Activated naive CD8-positive, alpha-beta T cell treated with anti-CD3 and anti-CD28 coated beads, Interleukin-2, amount 10 ng/mL, durations not matched to agents 7 days and 5 days (primary cell): Measurements from ENCODE around the gene ADARB1. TPM values are rescaled to one million over a fixed set of nuclear protein-coding genes. Genes with fewer than 3 reads are reported as not detected.

Experiments used
- ATAC-seq: fragments of 150-1000 bp; cut with Tn5 transposase; one replicate; pipeline ENCODE4 v1.10.0; 2021; ENCODE audit warnings: low read depth, moderate library complexity
- POLR2A ChIA-PET: fragments of 350-600 bp; sonication (Branson Sonifier 250); formaldehyde crosslinking; loops from one replicate; lab custom pipeline; 2021; ENCODE audit warnings: antibody characterized with exemption; lab: Charles Lee
- DNase-seq: peaks from one replicate; pipeline ENCODE4 v3.0.0; 2021
- H3K27ac Mint-ChIP-seq: one replicate; pipeline ENCODE4 v1.8.0; 2022; ENCODE audit warnings: mild to moderate bottlenecking, mixed read lengths
- H3K27me3 Mint-ChIP-seq: one replicate; pipeline ENCODE4 v1.8.0; 2022; ENCODE audit warnings: mild to moderate bottlenecking, moderate library complexity, mixed read lengths
- H3K36me3 Mint-ChIP-seq: one replicate; pipeline ENCODE4 v1.8.0; 2021; ENCODE audit warnings: mild to moderate bottlenecking, mixed read lengths
- H3K4me1 Mint-ChIP-seq: one replicate; pipeline ENCODE4 v1.8.0; 2021; ENCODE audit warnings: mixed read lengths
- H3K4me3 Mint-ChIP-seq: one replicate; pipeline ENCODE4 v1.8.0; 2022; ENCODE audit warnings: mild to moderate bottlenecking, moderate library complexity, mixed read lengths
- H3K9me3 Mint-ChIP-seq: one replicate; pipeline ENCODE4 v1.8.0; 2021; ENCODE audit warnings: mixed read lengths
- total RNA-seq, 2 experiments: library from RNA; stranded (reverse); gene quantifications; one replicate each; pipeline ENCODE4 v1.2.3, GENCODE V29; 2021

ADARB1 gene
- total RNA-seq, 2 experiments from 2014 or later: 48.3 to 48.4 TPM

DNA sequence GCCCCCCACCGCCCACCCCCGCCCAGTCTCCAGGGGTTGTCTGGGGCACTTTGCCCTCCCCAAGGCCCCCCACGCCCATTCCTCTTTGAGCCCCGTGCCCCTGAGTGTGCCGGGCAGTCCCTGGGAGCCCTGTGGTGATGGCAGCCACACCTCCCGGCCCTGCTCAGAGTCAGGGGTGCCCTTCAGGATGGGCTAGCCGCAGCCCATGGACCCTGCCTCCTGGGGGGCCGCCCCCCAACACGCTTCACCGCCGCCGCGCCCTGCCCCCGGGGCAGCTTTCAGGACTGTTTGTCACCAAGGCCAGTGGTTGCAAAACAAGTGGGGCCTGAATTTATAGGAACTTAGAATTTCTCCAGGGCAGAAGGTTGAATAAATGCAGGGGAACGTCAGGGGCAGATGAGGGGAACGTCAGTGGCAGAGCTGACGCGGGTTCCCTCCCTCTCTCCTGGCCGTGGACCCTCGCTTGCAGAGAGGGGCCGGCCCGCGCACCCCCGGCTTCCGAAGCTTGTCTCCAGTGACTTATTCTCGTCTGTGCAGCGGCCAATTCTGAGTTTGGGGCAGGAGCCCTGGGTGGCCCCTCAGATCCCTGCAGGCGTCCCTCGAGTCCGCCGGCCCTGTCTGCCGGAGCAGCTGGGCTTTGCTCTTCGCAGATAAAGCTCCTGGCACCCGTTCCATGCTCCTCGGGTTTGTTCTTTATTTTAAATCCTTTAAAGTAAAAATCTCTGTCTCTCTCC, 41.2 kb upstream of the ADARB1 start:
- Mint-ChIP-seq H3K4me1 (peaks cover 2% of the 10 kb centered on the region), H3K27me3 (peaks cover 10% of the 10 kb centered on the region)
- POLR2A ChIA-PET: no interaction called here

DNA sequence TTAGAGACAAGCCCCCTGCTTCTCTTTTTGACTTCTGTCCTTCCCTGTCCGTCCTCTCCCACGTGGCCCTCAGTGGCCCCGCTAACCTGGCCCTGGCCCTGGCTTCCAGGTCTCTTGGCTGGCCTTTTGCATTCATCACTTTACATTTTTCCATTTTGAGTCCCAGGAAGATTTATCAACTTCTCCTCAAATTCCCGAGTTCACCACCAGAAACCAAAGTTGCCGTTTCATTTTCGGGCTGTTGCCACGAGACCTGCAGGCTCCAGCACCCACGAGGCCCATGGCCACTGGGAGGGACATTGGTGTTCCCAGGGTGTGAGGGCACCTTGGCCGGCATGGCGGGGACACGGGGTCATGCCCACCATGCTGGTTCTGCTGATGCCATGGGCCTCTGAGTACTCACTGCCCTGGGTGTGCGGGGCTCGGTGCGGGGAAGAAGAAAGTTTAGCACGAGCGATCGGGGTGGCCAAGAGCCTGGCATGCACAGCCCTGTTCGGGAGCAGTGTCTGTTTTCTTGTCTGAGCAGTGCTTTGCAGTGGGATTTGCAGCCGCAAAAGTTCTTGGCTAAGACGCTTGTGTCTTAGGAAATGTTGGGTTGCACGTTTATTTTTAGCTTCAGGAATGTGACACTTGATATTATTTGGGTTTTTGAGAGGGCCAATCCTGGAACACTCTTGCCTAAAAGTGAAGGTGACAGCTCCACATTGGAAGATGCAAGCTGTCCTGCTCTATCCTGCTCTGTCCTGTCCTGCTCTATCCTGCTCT, 40.4 kb upstream of the ADARB1 start:
- Mint-ChIP-seq H3K27me3 (peaks cover 10% of the 10 kb centered on the region), H3K36me3 (no peaks in the 10 kb centered on the region), H3K9me3 (peaks cover 8% of the 10 kb centered on the region), H3K27ac (no peak overlapping the region), H3K4me3 (no peak overlapping the region), H3K4me1 (peaks cover 2% of the 10 kb centered on the region)
- DNase-seq (peak; percentile 11), ATAC-seq (no peak)
- POLR2A ChIA-PET: no interaction called here

More for the DNA sequence above, 41.2 kb upstream of the ADARB1 start:
- H3K9me3 Mint-ChIP-seq: peaks cover 8% of the 10 kb centered on the region
- no peak for ATAC-seq
- H3K27ac Mint-ChIP-seq: no peak overlapping the region
- no peak overlapping the region for H3K4me3 Mint-ChIP-seq
- no peak for DNase-seq
- no peaks in the 10 kb centered on the region for H3K36me3 Mint-ChIP-seq

DNA sequence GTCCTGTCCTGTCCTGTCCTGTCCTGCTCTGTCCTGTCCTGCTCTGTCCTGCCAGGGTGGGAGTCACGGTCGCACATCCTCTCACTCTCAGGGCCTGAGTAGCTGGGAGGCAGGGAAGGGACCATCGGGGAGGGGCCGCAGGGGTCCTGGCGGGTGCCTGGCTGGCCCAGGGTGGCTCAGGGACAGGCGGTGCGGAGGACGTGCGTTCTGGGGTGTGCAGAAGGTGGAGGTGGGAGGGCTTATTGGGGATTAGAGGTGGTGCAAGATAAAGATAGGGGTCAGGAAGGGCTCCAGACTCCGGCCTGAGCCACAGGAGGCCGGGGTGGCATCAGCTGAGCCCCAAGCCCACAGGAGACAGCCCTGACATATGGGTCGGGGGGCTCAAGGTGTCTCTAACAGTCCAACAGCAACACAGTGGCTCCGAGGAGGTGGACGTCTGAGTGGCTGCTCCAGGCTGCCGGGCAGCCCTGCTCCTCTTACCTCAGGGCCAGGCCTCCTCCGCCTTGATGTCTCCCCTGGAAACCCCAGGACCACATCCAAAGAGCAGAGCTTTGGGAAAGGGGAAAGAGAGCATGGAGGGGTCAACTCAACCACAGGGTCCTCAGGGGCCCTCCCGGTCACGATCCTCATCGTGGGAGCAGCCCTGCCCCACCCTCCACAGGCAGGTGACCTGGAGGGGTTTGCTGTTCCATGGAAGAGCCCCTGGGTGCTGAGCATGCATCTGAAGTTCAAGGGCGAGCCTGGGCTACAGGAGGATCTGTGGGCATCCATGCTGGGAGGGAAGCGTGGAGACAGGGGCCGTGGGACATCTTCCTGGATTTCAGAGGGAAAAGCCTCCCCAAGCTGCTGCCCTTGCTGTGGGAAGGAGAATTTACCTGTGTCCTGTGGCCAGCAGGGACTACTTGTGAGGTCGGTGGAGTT, 39.6 kb upstream of the ADARB1 start:
- DNase-seq (no peak), ATAC-seq (no peak)
- POLR2A ChIA-PET: no interaction called here
- no peak overlapping the region for H3K27ac Mint-ChIP-seq
- H3K4me1 Mint-ChIP-seq: peaks cover 2% of the 10 kb centered on the region
- H3K27me3 Mint-ChIP-seq: peaks cover 10% of the 10 kb centered on the region
- no peak overlapping the region for H3K4me3 Mint-ChIP-seq
- peaks cover 8% of the 10 kb centered on the region for H3K9me3 Mint-ChIP-seq
- no peaks in the 10 kb centered on the region for H3K36me3 Mint-ChIP-seq

DNA sequence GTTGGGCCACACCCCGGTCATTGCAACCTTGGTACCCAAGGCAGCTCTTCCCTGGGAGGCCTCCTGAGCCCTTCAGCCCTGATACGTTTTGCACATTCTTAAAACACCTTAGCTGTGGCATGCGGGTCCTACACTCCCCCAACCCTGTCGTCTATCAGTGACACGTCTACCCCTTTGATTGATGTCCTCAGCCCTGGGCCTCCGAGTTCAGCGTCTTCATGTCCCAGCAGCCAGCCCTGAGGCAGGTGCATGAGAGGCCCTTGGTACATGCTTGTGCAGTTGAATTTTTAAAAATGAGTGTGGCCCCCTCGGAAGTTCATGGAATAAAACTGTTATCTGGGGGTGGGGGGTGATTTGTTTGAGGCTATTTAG, 38.9 kb upstream of the ADARB1 start:
- Mint-ChIP-seq H3K9me3 (peaks cover 8% of the 10 kb centered on the region), H3K4me1 (peaks cover 2% of the 10 kb centered on the region), H3K27ac (no peak overlapping the region)

DNA sequence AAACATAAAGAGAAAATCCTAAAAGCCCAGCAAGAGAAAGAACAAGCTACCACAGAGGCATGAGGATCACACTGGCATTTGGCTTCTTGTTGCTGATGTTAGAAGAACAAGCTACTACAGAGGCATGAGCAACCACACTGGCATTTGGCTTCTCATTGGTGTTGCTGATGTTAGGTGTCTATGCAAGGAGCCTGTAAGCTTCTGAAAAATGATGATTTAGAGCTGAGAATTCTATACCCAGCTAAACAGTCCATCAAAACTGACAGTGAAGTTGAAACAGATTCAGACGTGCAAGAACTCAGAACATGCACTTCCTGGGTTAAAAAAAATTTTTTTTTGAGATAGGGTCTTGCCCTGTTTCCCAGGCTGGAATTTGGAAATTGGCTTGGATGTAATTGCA, 37.8 kb upstream of the ADARB1 start:
- ATAC-seq (no peak), DNase-seq (no peak)
- H3K36me3 Mint-ChIP-seq: no peaks in the 10 kb centered on the region
- H3K9me3 Mint-ChIP-seq: peaks cover 8% of the 10 kb centered on the region
- H3K4me3 Mint-ChIP-seq: no peak overlapping the region
- peaks cover 10% of the 10 kb centered on the region for H3K27me3 Mint-ChIP-seq
- H3K27ac Mint-ChIP-seq: no peak overlapping the region
- POLR2A ChIA-PET: no interaction called here
- no peaks in the 10 kb centered on the region for H3K4me1 Mint-ChIP-seq

More for the DNA sequence above, 38.9 kb upstream of the ADARB1 start:
- Mint-ChIP-seq H3K36me3 (no peaks in the 10 kb centered on the region), H3K4me3 (no peak overlapping the region), H3K27me3 (peaks cover 10% of the 10 kb centered on the region)
- ATAC-seq (no peak), DNase-seq (no peak)
- POLR2A ChIA-PET: no interaction called here

DNA sequence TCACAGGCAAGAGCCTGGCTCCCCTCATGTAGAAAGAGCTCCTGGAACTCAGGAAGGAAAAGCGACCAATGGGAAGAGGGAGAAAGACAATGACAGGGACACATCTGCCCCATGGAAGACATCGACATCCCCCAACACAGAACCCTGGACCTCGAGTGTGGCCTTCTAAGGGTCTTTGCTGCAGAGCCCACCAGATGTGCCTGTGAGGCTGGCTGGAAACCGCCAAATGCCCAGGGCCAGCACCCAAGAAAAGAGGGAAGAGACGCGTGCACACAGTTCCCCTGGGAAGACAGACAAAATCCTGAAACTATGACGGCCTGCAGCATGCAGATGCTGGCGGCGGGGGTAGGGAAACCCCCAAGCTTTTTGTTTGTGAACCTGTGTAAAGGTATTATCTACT, 36.4 kb upstream of the ADARB1 start:
- Mint-ChIP-seq H3K4me3 (no peak overlapping the region), H3K27ac (no peak overlapping the region), H3K4me1 (peaks cover 2% of the 10 kb centered on the region), H3K9me3 (peaks cover 8% of the 10 kb centered on the region), H3K27me3 (peaks cover 12% of the 10 kb centered on the region), H3K36me3 (no peaks in the 10 kb centered on the region)
- no peak for DNase-seq
- POLR2A ChIA-PET: no interaction called here
- ATAC-seq: no peak

DNA sequence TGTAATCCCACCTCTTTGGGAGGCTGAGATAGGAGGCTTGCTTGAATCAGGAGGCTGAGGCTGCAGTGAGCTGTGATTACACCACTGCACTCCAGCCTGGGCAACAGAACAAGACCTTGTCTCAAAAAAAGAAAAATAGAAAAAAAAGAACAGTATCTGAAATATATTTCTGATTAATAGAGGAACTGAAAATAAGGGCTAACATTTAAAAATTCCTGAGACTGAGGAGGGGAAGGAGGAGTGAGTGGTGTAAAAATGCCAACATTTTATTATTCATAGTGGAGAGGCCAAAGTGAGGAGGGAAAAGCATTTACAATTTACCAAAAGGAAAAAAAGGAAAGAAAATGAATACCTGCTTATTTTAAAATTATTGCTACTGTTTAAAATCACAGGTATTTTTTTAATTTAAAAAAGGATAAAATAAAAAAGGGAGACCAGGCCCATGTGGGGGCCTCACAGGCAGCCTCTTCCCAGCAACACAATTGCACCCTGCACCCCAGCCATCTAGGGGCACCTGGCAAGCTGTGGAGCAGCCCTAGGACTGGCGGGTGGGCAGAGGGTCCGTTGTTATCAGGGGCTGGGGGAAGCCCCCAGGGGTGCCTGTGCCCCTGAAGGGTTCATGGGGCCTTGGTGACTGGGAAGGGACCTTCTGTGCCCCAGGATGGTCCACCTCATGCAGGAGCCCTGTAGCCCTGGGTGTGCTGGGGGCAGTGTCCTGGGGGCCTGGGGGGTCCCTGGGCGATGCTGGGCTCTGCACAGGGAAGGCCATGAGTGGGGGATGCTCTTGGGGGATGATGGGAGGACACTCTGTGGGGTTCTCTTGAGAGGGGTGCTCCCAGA, 34.8 kb upstream of the ADARB1 start:
- DNase-seq (no peak), ATAC-seq (no peak)
- Mint-ChIP-seq H3K36me3 (no peaks in the 10 kb centered on the region), H3K4me3 (no peak overlapping the region), H3K9me3 (peaks cover 8% of the 10 kb centered on the region), H3K27me3 (peaks cover 15% of the 10 kb centered on the region), H3K27ac (no peak overlapping the region), H3K4me1 (peaks cover 2% of the 10 kb centered on the region)
- POLR2A ChIA-PET: no interaction called here

DNA sequence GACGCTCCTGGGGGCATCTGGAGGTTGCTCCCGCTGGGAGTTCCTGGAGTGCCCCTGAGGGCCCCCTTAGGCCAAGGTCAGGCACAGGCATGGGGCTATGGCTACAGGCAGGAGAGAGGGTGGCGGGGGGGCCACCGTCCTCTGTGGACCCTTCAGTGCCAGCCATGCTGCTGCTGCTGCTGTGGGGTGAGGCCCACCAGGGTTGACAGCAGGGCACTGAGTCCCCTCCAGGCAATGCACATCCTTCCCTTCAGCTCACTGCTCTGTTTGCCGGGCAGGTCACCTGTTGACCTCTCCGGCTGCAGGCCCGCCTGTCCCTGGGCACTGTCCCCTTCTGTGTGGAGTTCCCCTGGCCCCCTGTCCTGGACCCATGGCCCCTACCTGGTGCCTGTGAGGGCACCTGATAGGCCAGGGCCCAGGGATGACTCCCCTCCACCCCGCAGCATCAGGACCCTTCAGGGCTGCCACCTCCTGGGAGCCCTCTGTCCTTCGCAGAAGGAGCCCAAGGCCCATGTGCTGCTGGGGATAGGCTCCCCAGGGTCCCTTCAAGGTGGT, 34.1 kb upstream of the ADARB1 start:
- Mint-ChIP-seq H3K9me3 (peaks cover 8% of the 10 kb centered on the region), H3K36me3 (no peaks in the 10 kb centered on the region), H3K27me3 (peaks cover 20% of the 10 kb centered on the region), H3K4me1 (peaks cover 2% of the 10 kb centered on the region), H3K4me3 (no peak overlapping the region), H3K27ac (no peak overlapping the region)
- DNase-seq: no peak
- POLR2A ChIA-PET: no interaction called here
- ATAC-seq: no peak

DNA sequence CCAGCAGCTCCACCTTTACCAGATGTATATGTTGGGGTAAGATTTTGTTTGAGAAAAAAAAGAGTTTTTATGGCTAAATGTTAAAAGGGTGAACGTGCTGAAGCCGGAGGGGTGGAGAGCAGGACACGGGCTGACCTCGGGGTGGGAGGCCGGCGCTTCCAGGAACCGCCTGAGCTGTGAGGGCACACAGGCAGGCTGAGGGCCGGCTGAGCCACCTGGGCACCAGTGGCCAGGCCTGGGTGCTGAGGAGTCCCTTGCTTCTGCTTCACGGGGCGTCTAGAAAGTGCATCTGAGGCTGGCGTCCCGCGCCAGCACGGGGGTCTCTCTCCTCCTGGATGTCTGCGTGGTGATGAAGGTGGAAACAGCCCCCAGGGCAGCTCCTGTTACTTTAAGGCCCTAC, 33.6 kb upstream of the ADARB1 start:
- Mint-ChIP-seq H3K4me1 (peaks cover 2% of the 10 kb centered on the region), H3K4me3 (no peak overlapping the region), H3K27ac (no peak overlapping the region), H3K9me3 (peaks cover 6% of the 10 kb centered on the region), H3K27me3 (peaks cover 25% of the 10 kb centered on the region), H3K36me3 (no peaks in the 10 kb centered on the region)
- DNase-seq: no peak
- POLR2A ChIA-PET: no interaction called here
- ATAC-seq: no peak

DNA sequence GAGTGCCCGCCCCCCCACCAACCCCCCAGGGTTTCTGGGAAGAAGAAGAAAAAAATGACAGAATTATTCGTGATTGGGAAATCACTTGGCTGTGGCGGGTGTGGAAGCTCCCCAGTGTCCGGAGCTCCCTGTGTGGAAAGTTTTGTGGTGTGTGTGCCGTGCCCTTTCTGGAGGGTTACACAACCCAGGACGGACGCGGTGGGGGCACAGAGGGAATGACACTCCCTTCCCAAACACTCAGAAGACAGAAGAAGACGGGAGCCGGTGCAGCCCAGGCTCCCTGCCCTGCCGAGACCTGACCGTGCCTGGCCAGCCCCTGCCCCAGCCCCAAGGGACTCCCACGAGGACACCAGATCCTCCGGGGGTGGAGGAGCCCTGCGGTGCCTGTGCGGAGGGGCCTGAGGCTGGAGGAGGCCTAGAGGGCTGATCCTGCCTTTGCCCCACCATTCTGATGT, 33.0 kb upstream of the ADARB1 start:
- Mint-ChIP-seq H3K4me1 (peaks cover 2% of the 10 kb centered on the region), H3K9me3 (peaks cover 6% of the 10 kb centered on the region), H3K27ac (no peak overlapping the region), H3K27me3 (peaks cover 22% of the 10 kb centered on the region), H3K4me3 (no peak overlapping the region), H3K36me3 (no peaks in the 10 kb centered on the region)
- POLR2A ChIA-PET: no interaction called here
- DNase-seq (no peak), ATAC-seq (no peak)

DNA sequence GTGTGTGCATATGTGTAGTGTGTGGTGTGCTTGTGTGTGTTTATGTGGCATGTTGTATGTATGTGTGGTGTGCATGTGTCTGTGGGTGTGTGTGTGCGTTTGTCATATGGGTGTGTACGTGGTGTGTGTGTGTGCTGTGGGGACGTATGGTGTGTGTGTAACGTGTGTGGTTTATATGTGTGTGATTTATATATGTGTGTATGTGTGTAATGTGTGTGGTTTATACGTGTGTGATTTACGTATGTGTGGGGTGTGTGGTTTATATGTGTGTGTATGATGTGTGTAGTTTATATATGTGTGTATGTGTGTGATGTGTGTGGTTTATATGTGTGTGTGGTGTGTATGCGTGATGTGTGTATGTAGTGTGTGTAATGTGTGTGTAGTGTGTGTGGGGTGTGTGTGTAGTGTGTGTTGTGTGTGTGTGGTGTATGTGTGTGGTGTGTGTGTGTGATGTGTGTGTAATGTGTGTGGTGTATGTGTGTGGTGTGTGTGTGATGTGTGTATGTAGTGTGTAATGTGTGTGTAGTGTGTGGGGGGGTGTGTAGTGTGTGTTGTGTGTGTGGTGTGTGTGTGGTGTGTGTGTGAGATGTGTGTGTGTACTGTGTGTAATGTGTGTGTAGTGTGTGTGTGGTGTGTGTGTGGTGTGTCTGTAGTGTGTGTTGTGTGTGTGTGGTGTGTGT, 32.3 kb upstream of the ADARB1 start:
- no peak for ATAC-seq
- no peak overlapping the region for H3K27ac Mint-ChIP-seq

DNA sequence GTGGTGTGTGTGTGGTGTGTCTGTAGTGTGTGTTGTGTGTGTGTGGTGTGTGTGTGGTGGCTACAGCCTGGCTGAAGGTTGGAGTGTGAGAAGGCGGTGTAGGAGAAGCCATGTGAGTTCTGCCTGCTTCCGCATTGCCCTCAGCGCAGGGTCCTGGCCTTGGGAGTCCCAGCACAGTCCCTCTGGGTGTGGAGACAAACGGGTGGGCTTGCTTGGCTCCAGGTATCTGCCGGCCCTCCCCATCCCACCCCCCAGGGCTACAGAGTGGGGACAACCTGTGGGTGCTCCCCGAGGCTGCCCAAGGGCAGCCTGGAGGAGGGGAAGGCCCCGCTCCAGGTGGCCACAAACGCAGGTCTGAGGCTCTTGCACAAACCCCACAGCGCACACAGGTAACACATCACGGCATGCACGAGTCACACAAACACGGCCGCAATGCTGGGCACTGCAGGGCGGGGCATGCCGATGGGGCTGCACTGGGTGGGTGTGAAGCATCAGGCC, 31.7 kb upstream of the ADARB1 start:
- H3K4me3 Mint-ChIP-seq: no peak overlapping the region
- H3K9me3 Mint-ChIP-seq: peaks cover 13% of the 10 kb centered on the region
- peaks cover 2% of the 10 kb centered on the region for H3K4me1 Mint-ChIP-seq
- POLR2A ChIA-PET: no interaction called here
- no peaks in the 10 kb centered on the region for H3K36me3 Mint-ChIP-seq
- no peak for DNase-seq
- no peak for ATAC-seq
- peaks cover 22% of the 10 kb centered on the region for H3K27me3 Mint-ChIP-seq
- no peak overlapping the region for H3K27ac Mint-ChIP-seq

More for the DNA sequence above, 32.3 kb upstream of the ADARB1 start:
- Mint-ChIP-seq H3K4me3 (no peak overlapping the region), H3K27me3 (peaks cover 19% of the 10 kb centered on the region), H3K9me3 (peaks cover 10% of the 10 kb centered on the region), H3K36me3 (no peaks in the 10 kb centered on the region), H3K4me1 (peaks cover 2% of the 10 kb centered on the region)
- POLR2A ChIA-PET: no interaction called here
- no peak for DNase-seq
